ENCODE data around the gene ZDHHC12. TPM values are rescaled to one million over a fixed set of nuclear protein-coding genes. Genes with fewer than 3 reads are reported as not detected.

The ZDHHC12 gene
- total and polyA plus RNA-seq, 2 of the 13 experiments (the other 11 are each of a cell fraction or from before 2014, with no cell fraction given), result 25.4 to 28.0 TPM

GRCh38 chr9:128762671-128763449 lies 38.9 kb upstream of the ZDHHC12 start (continued):
- TF ChIP-seq NFKB2 (CRISPR knock-in tag; IDR thresholded peaks at IDR 0.05; ENCODE audit: borderline replicate concordance) (no peak), ZNF792 (CRISPR knock-in tag; IDR thresholded peaks at IDR 0.05) (0 out of 2 replicates have a peak, but pooled peaks have one; percentile 21), ZFX (CRISPR knock-in tag; IDR thresholded peaks at IDR 0.05; ENCODE audit: low read depth) (peak; percentile 17; the same call in 1 of the 2 replicates), NONO (IDR thresholded peaks at IDR 0.05) (no peak), NONO (CRISPR knock-in tag; conservative IDR thresholded peaks at IDR 0.05) (0 out of 2 replicates have a peak, but pooled peaks have one; percentile 36), NBN (conservative IDR thresholded peaks at IDR 0.05) (no peak), HOMEZ (CRISPR knock-in tag; IDR thresholded peaks at IDR 0.05; ENCODE audit: low read depth) (peak; percentile 30; the same call in 1 of the 2 replicates), ARHGAP35 (CRISPR knock-in tag; IDR thresholded peaks at IDR 0.05; ENCODE audit: borderline replicate concordance) (no peak), ZNF546 (CRISPR knock-in tag; conservative IDR thresholded peaks at IDR 0.05) (no peak), SMAD9 (CRISPR knock-in tag; IDR thresholded peaks at IDR 0.05) (no peak), ZNF296 (CRISPR knock-in tag; conservative IDR thresholded peaks at IDR 0.05) (no peak), ZNF670 (CRISPR knock-in tag; IDR thresholded peaks at IDR 0.05; ENCODE audit: borderline replicate concordance) (no peak), KAT2B (IDR thresholded peaks at IDR 0.05; ENCODE audit: borderline replicate concordance, low read depth, low read length) (no peak), TGIF2 (CRISPR knock-in tag; IDR thresholded peaks at IDR 0.05) (no peak), PHF8 (CRISPR knock-in tag; IDR thresholded peaks at IDR 0.05) (0 out of 2 replicates have a peak, but pooled peaks have one; percentile 23), ZFP90 (CRISPR knock-in tag; IDR thresholded peaks at IDR 0.05; ENCODE audit: borderline replicate concordance) (no peak), SOX13 (IDR thresholded peaks at IDR 0.05) (no peak), SOX13 (CRISPR knock-in tag; conservative IDR thresholded peaks at IDR 0.05 in 1 of 2, IDR thresholded peaks at IDR 0.05 in 1 of 2) (peak in 1 of 2 experiments; percentile 12; a peak in 1 of 4 replicates), NR2F6 (IDR thresholded peaks at IDR 0.05) (no peak), NR2F6 (CRISPR knock-in tag; IDR thresholded peaks at IDR 0.05) (no peak), ZFP1 (CRISPR knock-in tag; IDR thresholded peaks at IDR 0.05) (no peak), SAP130 (CRISPR knock-in tag; IDR thresholded peaks at IDR 0.05; ENCODE audit: low read depth) (peak; percentile 61), ZNF576 (CRISPR knock-in tag; IDR thresholded peaks at IDR 0.05) (peak; percentile 46; the same call in 1 of the 2 replicates), RBM22 (optimal IDR thresholded peaks at IDR 0.05; ENCODE audit: low read length) (no peak), SOX5 (CRISPR knock-in tag; IDR thresholded peaks at IDR 0.05; ENCODE audit: borderline replicate concordance) (0 out of 2 replicates have a peak, but pooled peaks have one; percentile 32), PHF20 (CRISPR knock-in tag; IDR thresholded peaks at IDR 0.05) (peak; percentile 40), MEF2D (CRISPR knock-in tag; IDR thresholded peaks at IDR 0.05) (0 out of 2 replicates have a peak, but pooled peaks have one; percentile 19), KLF13 (CRISPR knock-in tag; IDR thresholded peaks at IDR 0.05) (no peak), HNF4A (CRISPR knock-in tag; IDR thresholded peaks at IDR 0.05) (peak; percentile 89)
- TF ChIP-seq, protein P1, sequence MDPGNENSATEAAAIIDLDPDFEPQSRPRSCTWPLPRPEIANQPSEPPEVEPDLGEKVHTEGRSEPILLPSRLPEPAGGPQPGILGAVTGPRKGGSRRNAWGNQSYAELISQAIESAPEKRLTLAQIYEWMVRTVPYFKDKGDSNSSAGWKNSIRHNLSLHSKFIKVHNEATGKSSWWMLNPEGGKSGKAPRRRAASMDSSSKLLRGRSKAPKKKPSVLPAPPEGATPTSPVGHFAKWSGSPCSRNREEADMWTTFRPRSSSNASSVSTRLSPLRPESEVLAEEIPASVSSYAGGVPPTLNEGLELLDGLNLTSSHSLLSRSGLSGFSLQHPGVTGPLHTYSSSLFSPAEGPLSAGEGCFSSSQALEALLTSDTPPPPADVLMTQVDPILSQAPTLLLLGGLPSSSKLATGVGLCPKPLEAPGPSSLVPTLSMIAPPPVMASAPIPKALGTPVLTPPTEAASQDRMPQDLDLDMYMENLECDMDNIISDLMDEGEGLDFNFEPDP (CRISPR knock-in tag; conservative IDR thresholded peaks at IDR 0.05), result no peak
- TF ChIP-seq, protein P2, sequence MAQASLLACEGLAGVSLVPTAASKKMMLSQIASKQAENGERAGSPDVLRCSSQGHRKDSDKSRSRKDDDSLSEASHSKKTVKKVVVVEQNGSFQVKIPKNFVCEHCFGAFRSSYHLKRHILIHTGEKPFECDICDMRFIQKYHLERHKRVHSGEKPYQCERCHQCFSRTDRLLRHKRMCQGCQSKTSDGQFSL (CRISPR knock-in tag; IDR thresholded peaks at IDR 0.05), result no peak

Measured in HepG2 (cell line).